Esophagus muscularis mucosa (tissue), 4 donors: ENCODE measurements around the gene FAM210B. TPM values are rescaled to one million over a fixed set of nuclear protein-coding genes. Genes with fewer than 3 reads are reported as not detected.

Source experiments
- DNase-seq: peaks from one replicate; pipeline ENCODE4 v3.0.0-alpha.2; 2017; ENCODE audit errors: extremely low spot score
- H3K27ac ChIP-seq, 4 donors: fragments of 200-600 bp; sonication (generic); replicated peaks in 1 of 4; 1 replicate in 3 of 4; 2 replicates in 1 of 4; pipeline ENCODE4 v1.5.1; 2016 to 2019; ENCODE audit warnings: mild to moderate bottlenecking in 1 of 4
- H3K27me3 ChIP-seq, 4 donors: fragments of 200-600 bp; sonication (generic); one replicate each; pipeline versions ENCODE4 v1.5.1 to v1.6.0; 2016 to 2019
- H3K36me3 ChIP-seq, 4 donors: fragments of 200-600 bp; sonication (generic); one replicate each; pipeline ENCODE4 v1.5.1; 2016 to 2019
- H3K4me1 ChIP-seq, 4 donors: fragments of 200-600 bp; sonication (generic); one replicate each; pipeline ENCODE4 v1.5.1; 2016 to 2019
- H3K4me3 ChIP-seq, 4 donors: fragments of 200-600 bp; sonication (generic); 1 replicate in 2 of 4; 2 replicates in 2 of 4; pipeline ENCODE4 v1.5.1; 2016 to 2019; ENCODE audit warnings: mild to moderate bottlenecking in 4 of 4, moderate library complexity in 1 of 4
- H3K9me3 ChIP-seq, 4 donors: fragments of 200-600 bp; sonication (generic); 1 replicate in 3 of 4; 2 replicates in 1 of 4; pipeline ENCODE4 v1.5.1; 2016 to 2019
- CTCF ChIP-seq, 3 experiments: fragments of 200-600 bp in 2 of 3; fragments of 450-650 bp in 1 of 3; sonication (generic) in 2 of 3; IDR thresholded peaks; one replicate each; pipeline ENCODE4 v1.5.1; 2017 to 2019; ENCODE audit warnings: antibody characterized with exemption in 3 of 3, mild to moderate bottlenecking in 2 of 3, moderate library complexity in 1 of 3
- EP300 ChIP-seq: sonication (generic); formaldehyde crosslinking; IDR thresholded peaks from one replicate; pipeline ENCODE4 v1.6.1; 2017; ENCODE audit warnings: antibody characterized with exemption
- POLR2A ChIP-seq: fragments of 450-650 bp; IDR thresholded peaks from one replicate; pipeline ENCODE4 v1.6.1; 2017; ENCODE audit warnings: antibody characterized with exemption, moderate library complexity, mild to moderate bottlenecking, low read depth
- POLR2AphosphoS5 ChIP-seq, 2 donors: sonication (generic); formaldehyde crosslinking; IDR thresholded peaks; one replicate each; pipeline ENCODE4 v1.6.1; 2017; ENCODE audit warnings: antibody characterized with exemption in 2 of 2
- WGBS: methylation state at CpG from one replicate; pipeline ENCODE4 v1.1.5; 2018; 5-methylcytosine and 5-hydroxymethylcytosine counted together
- intact Hi-C: fragments of 100-400 bp; cut with DNase I; formaldehyde crosslinking; loops from one replicate; pipeline ENCODE4 v1.15.1; 2023
- total RNA-seq, 4 donors: library from RNA; depleted of rRNA; stranded (reverse); fragments of >200 nt; gene quantifications; one replicate each; pipeline versions ENCODE4 v1.1.0 to v1.2.1, GENCODE V29; 2016

The FAM210B gene
- total RNA-seq, 4 donors from 2014 or later, result 48.2 to 75.0 (median 54.5) TPM

GRCh38 chr20:56348305-56348693 is 10.5 kb upstream of the FAM210B start:
- WGBS, result 24% methylated on average over 5 of the region's 5 CpGs
- no peak for DNase-seq
- no peak overlapping the region for H3K27ac ChIP-seq
- no peak overlapping the region for H3K4me3 ChIP-seq
- H3K27me3 ChIP-seq, result peaks cover 0 to 53% (median 4%) of the 10 kb centered on the region in 4 donors
- no peaks in the 10 kb centered on the region for H3K9me3 ChIP-seq
- TF ChIP-seq CTCF (IDR thresholded peaks at IDR 0.05) (no peak), POLR2AphosphoS5 (IDR thresholded peaks at IDR 0.05) (no peak), EP300 (no peak), POLR2A (no peak)
- intact Hi-C loops, result no loop called here
- no peaks in the 10 kb centered on the region for H3K36me3 ChIP-seq
- H3K4me1 ChIP-seq, result peaks cover 3 to 8% (median 6%) of the 10 kb centered on the region in 4 donors

GRCh38 chr20:56348746-56349145 is 10.0 kb upstream of the FAM210B start:
- 27% methylated on average over 3 of the region's 3 CpGs for WGBS
- H3K27me3 ChIP-seq, result peaks cover 0 to 48% (median 4%) of the 10 kb centered on the region in 4 donors
- TF ChIP-seq EP300, result no peak
- no peak for TF ChIP-seq POLR2AphosphoS5 (IDR thresholded peaks at IDR 0.05)
- no peak for TF ChIP-seq CTCF (IDR thresholded peaks at IDR 0.05)
- TF ChIP-seq POLR2A, result no peak
- H3K4me1 ChIP-seq, result peaks cover 2 to 5% (median 5%) of the 10 kb centered on the region in 4 donors
- intact Hi-C loops, result no loop called here
- no peaks in the 10 kb centered on the region for H3K36me3 ChIP-seq
- no peaks in the 10 kb centered on the region for H3K9me3 ChIP-seq
- no peak for DNase-seq
- no peak overlapping the region for H3K27ac ChIP-seq
- no peak overlapping the region for H3K4me3 ChIP-seq

GRCh38 chr20:56350842-56351241 is 7.9 kb upstream of the FAM210B start:
- intact Hi-C loops, result no loop called here
- 59% methylated on average over 2 of the region's 2 CpGs for WGBS
- Histone ChIP-seq H3K4me1 (no peaks in the 10 kb centered on the region), H3K27ac (no peak overlapping the region), H3K27me3 (peaks cover 0 to 27% (median 2%) of the 10 kb centered on the region in 4 donors), H3K36me3 (no peaks in the 10 kb centered on the region), H3K4me3 (no peak overlapping the region), H3K9me3 (no peaks in the 10 kb centered on the region)
- DNase-seq, result no peak
- TF ChIP-seq POLR2A, result no peak
- no peak for TF ChIP-seq CTCF (IDR thresholded peaks at IDR 0.05)
- no peak for TF ChIP-seq EP300
- no peak for TF ChIP-seq POLR2AphosphoS5 (IDR thresholded peaks at IDR 0.05)

- 62% methylated on average over 5 of the region's 5 CpGs for WGBS
- intact Hi-C loops, result no loop called here
- no peak overlapping the region for H3K4me3 ChIP-seq
- no peaks in the 10 kb centered on the region for H3K4me1 ChIP-seq
- no peak overlapping the region for H3K27ac ChIP-seq
- no peaks in the 10 kb centered on the region for H3K9me3 ChIP-seq
- H3K27me3 ChIP-seq, result peaks cover 0 to 15% (median under 1%) of the 10 kb centered on the region in 4 donors
- H3K36me3 ChIP-seq, result no peaks in the 10 kb centered on the region
- DNase-seq, result no peak
- no peak for TF ChIP-seq POLR2A
- TF ChIP-seq POLR2AphosphoS5 (IDR thresholded peaks at IDR 0.05), result no peak
- TF ChIP-seq CTCF (IDR thresholded peaks at IDR 0.05), result no peak
- TF ChIP-seq EP300, result no peak
Measured at GRCh38 chr20:56352345-56353055, 6.3 kb upstream of the FAM210B start.

GRCh38 chr20:56353356-56353755 is 5.4 kb upstream of the FAM210B start:
- WGBS, result 82% methylated on average over 4 of the region's 4 CpGs
- no peaks in the 10 kb centered on the region for H3K36me3 ChIP-seq
- TF ChIP-seq POLR2AphosphoS5 (IDR thresholded peaks at IDR 0.05) (no peak), EP300 (no peak), POLR2A (no peak), CTCF (IDR thresholded peaks at IDR 0.05) (no peak)
- no peak for DNase-seq
- H3K27me3 ChIP-seq, result peaks cover 0 to 9% (median 0%) of the 10 kb centered on the region in 4 donors
- no peak overlapping the region for H3K4me3 ChIP-seq
- no peak overlapping the region for H3K27ac ChIP-seq
- intact Hi-C loops, result no loop called here
- H3K9me3 ChIP-seq, result no peaks in the 10 kb centered on the region
- peaks cover 0 to 3% (median under 1%) of the 10 kb centered on the region in 4 donors for H3K4me1 ChIP-seq
